DOHH2 (cell line): ENCODE data around the gene BPHL.
A peak's percentile ranks its signal among the peaks of the same experiment; 100 is the strongest.

Source experiments
- H3F3A ChIP-seq: fragments of 200-600 bp; sonication (generic), shearing (Covaris generic); 2 replicates; pipeline ENCODE4 v1.6.0; 2016; ENCODE audit warnings: antibody characterized with exemption, mild to moderate bottlenecking; ENCODE audit not compliant: control insufficient read depth, insufficient read depth
- H3K27ac ChIP-seq: fragments of 200-600 bp; sonication (generic); 2 replicates; pipeline ENCODE4 v1.5.1; 2014; ENCODE audit warnings: low read depth, mild to moderate bottlenecking, low read length, moderate library complexity
- H3K27me3 ChIP-seq: fragments of 200-600 bp; sonication (generic); 2 replicates; pipeline ENCODE4 v1.6.1; 2014; ENCODE audit warnings: mild to moderate bottlenecking, low read length, mixed read lengths; ENCODE audit not compliant: control insufficient read depth
- H3K36me3 ChIP-seq: fragments of 200-600 bp; sonication (generic); 2 replicates; pipeline ENCODE4 v1.6.1; 2014; ENCODE audit warnings: mild to moderate bottlenecking, low read length, moderate library complexity, mixed read lengths; ENCODE audit not compliant: control insufficient read depth
- H3K4me1 ChIP-seq: fragments of 200-600 bp; sonication (generic); 2 replicates; pipeline ENCODE4 v1.6.1; 2014; ENCODE audit warnings: mild to moderate bottlenecking, low read length, mixed read lengths; ENCODE audit not compliant: control insufficient read depth
- H3K4me2 ChIP-seq: fragments of 200-600 bp; sonication (generic); 2 replicates; pipeline ENCODE4 v1.6.0; 2014; ENCODE audit warnings: mild to moderate bottlenecking, low read length, moderate library complexity
- H3K4me3 ChIP-seq: fragments of 200-600 bp; sonication (generic); 2 replicates; pipeline ENCODE4 v1.5.1; 2014; ENCODE audit warnings: mild to moderate bottlenecking, low read length, mixed read lengths
- H3K79me2 ChIP-seq: fragments of 200-600 bp; sonication (generic); 2 replicates; pipeline ENCODE4 v1.6.1; 2014; ENCODE audit warnings: mild to moderate bottlenecking, low read length, mixed read lengths; ENCODE audit not compliant: control insufficient read depth
- H3K9me2 ChIP-seq: fragments of 200-600 bp; sonication (generic); replicated peaks from 2 replicates; pipeline ENCODE4 v1.6.1; 2014; ENCODE audit warnings: mild to moderate bottlenecking, low read length, mixed read lengths; ENCODE audit not compliant: control insufficient read depth
- H3K9me3 ChIP-seq: fragments of 200-600 bp; sonication (generic); 2 replicates; pipeline ENCODE4 v1.6.1; 2014; ENCODE audit warnings: antibody characterized with exemption, low read length, mixed read lengths; ENCODE audit not compliant: control insufficient read depth, insufficient read depth
- H4K20me1 ChIP-seq: fragments of 200-600 bp; sonication (generic); 2 replicates; pipeline ENCODE4 v1.6.0; 2014; ENCODE audit warnings: low read depth, mild to moderate bottlenecking, antibody characterized with exemption, low read length, moderate library complexity; ENCODE audit not compliant: control insufficient read depth, insufficient read depth
- EZH2phosphoT487 ChIP-seq: fragments of 200-600 bp; sonication (generic); IDR thresholded peaks from 2 replicates; pipeline ENCODE4 v1.6.1; 2017; ENCODE audit warnings: borderline replicate concordance, mild to moderate bottlenecking, antibody characterized with exemption, low read length, moderate library complexity, mixed read lengths
- TF ChIP-seq, protein P1 (sequence below): fragments of 200-600 bp; sonication (generic); IDR thresholded peaks from one replicate; pipeline ENCODE4 v1.5.1; 2014; ENCODE audit warnings: antibody characterized with exemption, mild to moderate bottlenecking, low read depth, low read length; ENCODE audit not compliant: poor library complexity, severe bottlenecking

Gene BPHL

DNA sequence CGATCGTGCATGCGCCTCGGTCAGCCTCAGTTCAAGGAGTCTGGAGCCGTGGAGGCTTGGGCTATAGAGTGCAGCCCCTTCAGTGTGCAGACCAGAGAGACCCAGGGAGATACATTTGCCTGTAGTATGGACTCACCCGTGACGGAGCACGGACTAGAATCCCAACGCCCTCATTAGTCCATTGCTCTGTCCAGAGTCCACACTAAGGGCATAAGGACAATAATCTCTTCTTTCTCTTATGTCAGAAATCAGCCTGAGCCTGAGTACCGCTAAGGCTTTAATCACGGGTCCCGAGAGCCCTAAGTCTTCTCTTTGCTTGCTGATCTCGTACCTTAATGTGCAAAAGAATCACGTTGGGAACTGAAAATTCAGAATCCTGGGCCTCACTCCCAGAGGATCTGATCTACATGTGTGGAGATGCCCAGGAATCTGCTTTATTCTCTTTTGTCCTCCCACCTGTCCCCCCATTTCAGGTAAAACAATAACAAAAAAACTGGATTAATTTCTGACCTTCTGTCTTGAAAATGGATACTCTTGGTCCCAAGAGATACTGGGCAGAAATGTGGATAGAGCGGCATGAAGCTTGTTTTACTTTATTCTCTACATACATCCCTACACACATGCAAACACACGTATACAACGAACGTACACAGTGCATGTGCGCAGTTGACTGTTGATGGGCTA lies 671 bp downstream of the BPHL start:
- H3K36me3 ChIP-seq = peaks cover 4% of the 10 kb centered on the region

DNA sequence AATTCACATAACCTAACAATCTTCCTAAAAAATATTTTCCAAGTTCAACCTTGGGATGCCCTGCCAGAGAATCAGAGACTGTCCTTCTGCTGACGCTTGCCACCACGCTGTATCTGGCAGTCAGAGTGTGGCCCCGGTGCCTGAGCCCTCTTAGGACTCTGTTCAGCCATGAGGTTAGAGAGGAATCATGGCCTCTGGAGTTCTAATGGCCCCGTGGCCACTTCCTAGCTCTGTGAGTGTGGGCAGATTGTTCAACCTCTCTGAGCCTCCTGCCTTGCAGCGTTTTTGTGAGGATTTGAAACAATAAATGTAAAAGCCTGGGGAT lies 2.2 kb downstream of the BPHL start:
- Histone ChIP-seq H3K4me2 (no peak overlapping the region), H3K36me3 (peaks cover 3% of the 10 kb centered on the region; the same call in 1 of the 2 replicates), H3K27ac (no peak overlapping the region), H3K9me3 (no peaks in the 10 kb centered on the region), H3K4me1 (peaks cover 56% of the 10 kb centered on the region), H3K4me3 (no peak overlapping the region), H4K20me1 (no peaks in the 10 kb centered on the region), H3K79me2 (peaks cover 10% of the 10 kb centered on the region), H3K9me2 (no peaks in the 10 kb centered on the region), H3F3A (peaks cover 22% of the 10 kb centered on the region), H3K27me3 (no peaks in the 10 kb centered on the region)
- TF ChIP-seq, protein P1, sequence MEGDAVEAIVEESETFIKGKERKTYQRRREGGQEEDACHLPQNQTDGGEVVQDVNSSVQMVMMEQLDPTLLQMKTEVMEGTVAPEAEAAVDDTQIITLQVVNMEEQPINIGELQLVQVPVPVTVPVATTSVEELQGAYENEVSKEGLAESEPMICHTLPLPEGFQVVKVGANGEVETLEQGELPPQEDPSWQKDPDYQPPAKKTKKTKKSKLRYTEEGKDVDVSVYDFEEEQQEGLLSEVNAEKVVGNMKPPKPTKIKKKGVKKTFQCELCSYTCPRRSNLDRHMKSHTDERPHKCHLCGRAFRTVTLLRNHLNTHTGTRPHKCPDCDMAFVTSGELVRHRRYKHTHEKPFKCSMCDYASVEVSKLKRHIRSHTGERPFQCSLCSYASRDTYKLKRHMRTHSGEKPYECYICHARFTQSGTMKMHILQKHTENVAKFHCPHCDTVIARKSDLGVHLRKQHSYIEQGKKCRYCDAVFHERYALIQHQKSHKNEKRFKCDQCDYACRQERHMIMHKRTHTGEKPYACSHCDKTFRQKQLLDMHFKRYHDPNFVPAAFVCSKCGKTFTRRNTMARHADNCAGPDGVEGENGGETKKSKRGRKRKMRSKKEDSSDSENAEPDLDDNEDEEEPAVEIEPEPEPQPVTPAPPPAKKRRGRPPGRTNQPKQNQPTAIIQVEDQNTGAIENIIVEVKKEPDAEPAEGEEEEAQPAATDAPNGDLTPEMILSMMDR = no peak
- no peak for TF ChIP-seq EZH2phosphoT487

More for the DNA sequence above, 671 bp downstream of the BPHL start:
- Histone ChIP-seq H3K9me2 (no peaks in the 10 kb centered on the region), H3K27ac (peak overlapping the region; percentile 13; the same call in 1 of the 2 replicates), H3K27me3 (no peaks in the 10 kb centered on the region), H3K9me3 (no peaks in the 10 kb centered on the region), H3K4me2 (peak overlapping the region; percentile 73), H3K4me3 (peak overlapping the region; percentile 100), H3K79me2 (peaks cover 10% of the 10 kb centered on the region), H4K20me1 (no peaks in the 10 kb centered on the region), H3F3A (peaks cover 21% of the 10 kb centered on the region), H3K4me1 (peaks cover 41% of the 10 kb centered on the region)
- TF ChIP-seq, protein P1 = no peak
- no peak for TF ChIP-seq EZH2phosphoT487

DNA sequence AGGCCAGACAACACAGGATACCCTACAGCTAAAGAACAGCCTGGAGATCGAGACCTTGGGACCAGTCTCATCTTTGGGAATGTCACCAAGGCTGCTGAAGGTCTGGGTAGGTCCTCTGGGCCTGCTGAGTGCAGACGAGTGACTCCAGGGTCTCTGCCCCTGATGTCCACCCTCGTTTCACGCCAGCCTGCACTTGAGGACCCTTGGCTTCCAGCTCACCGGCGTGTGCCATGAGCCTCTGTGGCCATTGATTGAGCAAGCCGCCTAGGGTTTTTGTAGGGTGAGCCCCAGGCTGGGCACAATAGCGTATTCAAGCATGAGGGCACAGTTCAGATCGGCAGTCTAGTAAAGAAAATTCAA lies 4.3 kb downstream of the BPHL start:
- Histone ChIP-seq H3K4me3 (no peak overlapping the region), H3K27me3 (no peaks in the 10 kb centered on the region), H3K4me1 (peaks cover 62% of the 10 kb centered on the region), H3K9me3 (no peaks in the 10 kb centered on the region), H3F3A (peaks cover 15% of the 10 kb centered on the region), H3K27ac (no peak overlapping the region), H3K79me2 (peaks cover 10% of the 10 kb centered on the region), H3K36me3 (peaks cover 4% of the 10 kb centered on the region; the same call in 1 of the 2 replicates), H3K9me2 (no peaks in the 10 kb centered on the region), H4K20me1 (no peaks in the 10 kb centered on the region), H3K4me2 (no peak overlapping the region)
- TF ChIP-seq EZH2phosphoT487 = no peak
- TF ChIP-seq, protein P1 = no peak
